ENCODE measurements around the gene ASB18.

ASB18 gene, protein sequence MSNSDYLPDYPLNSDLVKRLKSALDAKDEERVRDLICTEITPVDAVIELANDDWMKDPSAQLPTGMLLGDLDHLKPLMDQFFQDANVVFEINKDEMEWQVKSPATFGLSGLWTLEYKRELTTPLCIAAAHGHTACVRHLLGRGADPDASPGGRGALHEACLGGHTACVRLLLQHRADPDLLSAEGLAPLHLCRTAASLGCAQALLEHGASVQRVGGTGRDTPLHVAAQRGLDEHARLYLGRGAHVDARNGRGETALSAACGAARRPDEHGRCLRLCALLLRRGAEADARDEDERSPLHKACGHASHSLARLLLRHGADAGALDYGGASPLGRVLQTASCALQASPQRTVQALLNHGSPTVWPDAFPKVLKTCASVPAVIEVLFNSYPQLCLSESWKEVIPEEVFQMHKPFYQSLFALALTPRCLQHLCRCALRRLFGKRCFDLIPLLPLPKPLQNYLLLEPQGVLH

GRCh38 chr2:236264256-236264655 lies at the start of gene ASB18:
TSS of gene ASB18 (minus strand) at chr2:236264406. CDS start at chr2:236264345, 61 bp downstream.
- TF ChIP-seq TCF12 (IDR thresholded peaks at IDR 0.05; ENCODE audit: low read depth) (no peak), NFIC (IDR thresholded peaks at IDR 0.05) (no peak), FOXM1 (IDR thresholded peaks at IDR 0.05; ENCODE audit: borderline replicate concordance, low read depth) (no peak), EGR1 (IDR thresholded peaks at IDR 0.05) (no peak), CEBPB (IDR thresholded peaks at IDR 0.05) (no peak), RAD21 (IDR thresholded peaks at IDR 0.05; ENCODE audit: low read depth) (no peak), YY1 (IDR thresholded peaks at IDR 0.05; ENCODE audit: low read depth) (no peak), TAF1 (IDR thresholded peaks at IDR 0.05; ENCODE audit: low read depth) (no peak), TEAD4 (IDR thresholded peaks at IDR 0.05) (no peak), CREB1 (IDR thresholded peaks at IDR 0.05; ENCODE audit: low read depth) (no peak), REST (IDR thresholded peaks at IDR 0.05; ENCODE audit: low read depth) (no peak), ZBTB7A (IDR thresholded peaks at IDR 0.05; ENCODE audit: low read depth) (no peak), EP300 (IDR thresholded peaks at IDR 0.05; ENCODE audit: borderline replicate concordance) (no peak)
- TF ChIP-seq, protein P1, sequence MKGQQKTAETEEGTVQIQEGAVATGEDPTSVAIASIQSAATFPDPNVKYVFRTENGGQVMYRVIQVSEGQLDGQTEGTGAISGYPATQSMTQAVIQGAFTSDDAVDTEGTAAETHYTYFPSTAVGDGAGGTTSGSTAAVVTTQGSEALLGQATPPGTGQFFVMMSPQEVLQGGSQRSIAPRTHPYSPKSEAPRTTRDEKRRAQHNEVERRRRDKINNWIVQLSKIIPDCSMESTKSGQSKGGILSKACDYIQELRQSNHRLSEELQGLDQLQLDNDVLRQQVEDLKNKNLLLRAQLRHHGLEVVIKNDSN (IDR thresholded peaks at IDR 0.05), result no peak
- TF ChIP-seq, protein P2, sequence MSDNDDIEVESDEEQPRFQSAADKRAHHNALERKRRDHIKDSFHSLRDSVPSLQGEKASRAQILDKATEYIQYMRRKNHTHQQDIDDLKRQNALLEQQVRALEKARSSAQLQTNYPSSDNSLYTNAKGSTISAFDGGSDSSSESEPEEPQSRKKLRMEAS (IDR thresholded peaks at IDR 0.05), result no peak

DNA sequence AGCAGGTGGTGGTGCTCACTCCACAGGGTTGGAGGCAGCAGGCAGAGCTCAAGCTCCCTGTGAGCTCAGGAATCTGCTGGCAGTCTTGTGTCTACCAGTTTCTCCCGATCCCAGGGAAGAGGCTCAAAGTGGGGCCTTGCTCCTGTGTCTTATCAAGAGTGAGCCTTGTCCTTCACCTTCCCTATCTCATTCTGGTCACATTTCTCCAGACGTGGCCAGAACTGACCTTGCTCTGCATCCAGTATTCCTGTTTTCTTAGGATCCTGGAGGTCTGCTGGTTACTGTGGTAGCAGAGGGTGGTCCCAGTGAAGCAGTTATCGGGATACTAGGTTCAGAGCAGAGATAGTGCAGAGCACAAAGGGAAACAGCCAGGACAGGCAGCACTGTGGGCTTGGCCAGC lies 47.1 kb upstream of the ASB18 start:
- no peak for TF ChIP-seq YY1 (IDR thresholded peaks at IDR 0.05; ENCODE audit: low read depth)
- no peak for TF ChIP-seq RAD21 (IDR thresholded peaks at IDR 0.05; ENCODE audit: low read depth)
- TF ChIP-seq, protein P2 (IDR thresholded peaks at IDR 0.05), result no peak
- no peak for TF ChIP-seq CEBPB (IDR thresholded peaks at IDR 0.05)
- TF ChIP-seq, protein P1 (IDR thresholded peaks at IDR 0.05), result no peak
- TF ChIP-seq TAF1 (IDR thresholded peaks at IDR 0.05; ENCODE audit: low read depth), result no peak
- no peak for TF ChIP-seq EGR1 (IDR thresholded peaks at IDR 0.05)
- no peak for TF ChIP-seq TCF12 (IDR thresholded peaks at IDR 0.05; ENCODE audit: low read depth)
- no peak for TF ChIP-seq ZBTB7A (IDR thresholded peaks at IDR 0.05; ENCODE audit: low read depth)
- no peak for TF ChIP-seq TEAD4 (IDR thresholded peaks at IDR 0.05)
- TF ChIP-seq NFIC (IDR thresholded peaks at IDR 0.05), result no peak
- TF ChIP-seq EP300 (IDR thresholded peaks at IDR 0.05; ENCODE audit: borderline replicate concordance), result no peak
- TF ChIP-seq FOXM1 (IDR thresholded peaks at IDR 0.05; ENCODE audit: borderline replicate concordance, low read depth), result no peak
- TF ChIP-seq CREB1 (IDR thresholded peaks at IDR 0.05; ENCODE audit: low read depth), result no peak
- TF ChIP-seq REST (IDR thresholded peaks at IDR 0.05; ENCODE audit: low read depth), result no peak

GRCh38 chr2:236309669-236310029 lies 45.4 kb upstream of the ASB18 start:
- TF ChIP-seq REST (IDR thresholded peaks at IDR 0.05; ENCODE audit: low read depth), result no peak
- peak; percentile 65 for TF ChIP-seq RAD21 (IDR thresholded peaks at IDR 0.05; ENCODE audit: low read depth)

DNA sequence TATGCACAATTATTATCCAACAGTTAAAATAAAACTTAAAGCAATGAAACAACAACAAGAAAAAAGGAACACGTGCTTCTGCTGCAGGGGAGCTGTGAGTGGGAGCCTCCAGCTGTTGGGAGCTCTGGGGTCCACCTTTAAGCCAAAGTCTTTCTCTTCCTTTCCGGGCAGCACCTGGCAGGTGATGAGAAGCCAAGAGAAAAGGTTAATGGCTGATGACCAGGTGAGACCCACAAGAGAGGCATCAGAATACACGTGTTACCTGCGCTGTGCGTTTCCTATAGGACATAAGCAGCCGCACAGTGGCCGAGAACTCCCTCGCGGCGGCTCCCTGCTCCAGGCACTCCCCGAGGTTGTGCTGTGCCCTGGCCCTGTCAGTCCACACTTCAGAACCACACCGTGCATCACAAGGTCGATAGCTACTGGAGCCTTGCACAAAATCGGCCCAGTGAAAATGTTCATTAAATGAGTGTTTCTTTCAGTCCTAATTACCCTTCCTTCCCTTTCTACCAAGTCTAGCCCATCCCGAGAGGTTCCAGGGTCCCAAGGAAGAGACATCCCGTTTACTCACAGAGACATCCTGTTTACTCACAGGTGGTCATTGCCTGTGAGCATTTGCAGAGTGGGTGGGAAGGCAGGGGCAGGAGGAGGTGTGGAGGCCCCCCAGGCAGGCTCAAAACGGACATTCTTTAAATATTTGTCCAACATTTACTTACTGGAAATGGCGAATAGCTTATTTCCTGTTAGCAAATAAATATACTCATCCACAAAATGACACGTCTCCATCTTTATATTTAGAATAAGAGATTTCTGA lies 44.9 kb upstream of the ASB18 start:
- TF ChIP-seq, protein P2 (IDR thresholded peaks at IDR 0.05), result no peak
- TF ChIP-seq CEBPB (IDR thresholded peaks at IDR 0.05), result no peak
- TF ChIP-seq CREB1 (IDR thresholded peaks at IDR 0.05; ENCODE audit: low read depth), result no peak
- TF ChIP-seq NFIC (IDR thresholded peaks at IDR 0.05), result no peak
- no peak for TF ChIP-seq EP300 (IDR thresholded peaks at IDR 0.05; ENCODE audit: borderline replicate concordance)
- no peak for TF ChIP-seq ZBTB7A (IDR thresholded peaks at IDR 0.05; ENCODE audit: low read depth)

All from Ishikawa (cell line).